IMR-90 (cell line): ENCODE results near the gene TTLL7. TPM values are rescaled to one million over a fixed set of nuclear protein-coding genes. Genes with fewer than 3 reads are reported as not detected.
A peak's percentile ranks its signal among the peaks of the same experiment; 100 is the strongest.

Experiments used
- ATAC-seq: fragments of 200-7000 bp; cut with Tn5 transposase; 2 replicates; pipeline ENCODE4 v1.9.1; 2020; ENCODE audit warnings: low read depth, mild to moderate bottlenecking, moderate library complexity
- BruUV-seq: library from RNA; stranded (reverse); fragments of 400-500 nt; replicated peaks from 2 replicates; lab custom pipeline; 2021; lab: Mats Ljungman, UMichigan
- CTCF ChIA-PET: fragments of 300-600 bp; formaldehyde crosslinking; extraction: SDS; loops from one replicate; lab custom pipeline; 2021; ENCODE audit warnings: antibody characterized with exemption; lab: Yijun Ruan, JAX
- POLR2A ChIA-PET: fragments of 300-600 bp; sonication (Branson Sonifier 250); formaldehyde crosslinking; loops from one replicate; lab custom pipeline; 2022; ENCODE audit warnings: antibody characterized with exemption; ENCODE audit not compliant: unreplicated experiment; lab: Charles Lee
- DNase-seq: peaks from one replicate; pipeline ENCODE4 v3.0.0; 2013
- H2AFZ ChIP-seq: replicated peaks from 2 replicates; pipeline ENCODE3; 2013; ENCODE audit warnings: low read length, mild to moderate bottlenecking; ENCODE audit not compliant: poor library complexity
- H2AK5ac ChIP-seq: 2 replicates; pipeline ENCODE4 v1.6.1; 2013; ENCODE audit warnings: low read depth, low read length, inconsistent platforms
- H2AK9ac ChIP-seq: replicated peaks from 2 replicates; pipeline ENCODE3; 2013; ENCODE audit warnings: mild to moderate bottlenecking, low read depth, low read length, moderate library complexity; ENCODE audit not compliant: poor library complexity
- H2BK120ac ChIP-seq: 2 replicates; pipeline ENCODE4 v1.6.1; 2013; ENCODE audit warnings: low read depth, low read length, inconsistent platforms
- H2BK15ac ChIP-seq: 3 replicates; pipeline ENCODE4 v1.6.1; 2013; ENCODE audit warnings: low read depth, low read length, inconsistent platforms
- H2BK20ac ChIP-seq: 2 replicates; pipeline ENCODE4 v1.6.1; 2013; ENCODE audit warnings: low read depth, mild to moderate bottlenecking, inconsistent platforms, low read length, moderate library complexity
- H2BK5ac ChIP-seq: 2 replicates; pipeline ENCODE4 v1.6.1; 2013; ENCODE audit warnings: mild to moderate bottlenecking, low read depth, low read length, inconsistent platforms; ENCODE audit not compliant: poor library complexity, severe bottlenecking
- H3K14ac ChIP-seq: replicated peaks from 2 replicates; pipeline ENCODE4 v1.6.1; 2013; ENCODE audit warnings: low read depth, low read length, inconsistent platforms
- H3K18ac ChIP-seq: 2 replicates; pipeline ENCODE4 v1.6.1; 2013; ENCODE audit warnings: low read depth, low read length, control low read depth
- H3K23ac ChIP-seq: 2 replicates; pipeline ENCODE4 v1.6.1; 2013; ENCODE audit warnings: low read depth, low read length, inconsistent platforms
- H3K27ac ChIP-seq: 2 replicates; pipeline ENCODE4 v1.5.1; 2013; ENCODE audit warnings: mild to moderate bottlenecking, control low read depth, low read length; ENCODE audit not compliant: insufficient read depth
- H3K27me3 ChIP-seq: 2 replicates; pipeline ENCODE4 v1.6.1; 2013; ENCODE audit warnings: low read length; ENCODE audit not compliant: control insufficient read depth, insufficient read depth
- H3K36me3 ChIP-seq: 2 replicates; pipeline ENCODE4 v1.6.1; 2013; ENCODE audit warnings: low read length, mixed read lengths; ENCODE audit not compliant: control insufficient read depth, insufficient read depth
- H3K4ac ChIP-seq: 2 replicates; pipeline ENCODE4 v1.6.1; 2013; ENCODE audit warnings: low read depth, low read length, inconsistent platforms
- H3K4me1 ChIP-seq: 2 replicates; pipeline ENCODE4 v1.6.1; 2013; ENCODE audit warnings: low read length, mixed read lengths; ENCODE audit not compliant: control insufficient read depth, insufficient read depth
- H3K4me2 ChIP-seq: 2 replicates; pipeline ENCODE4 v1.6.1; 2013; ENCODE audit warnings: low read depth, mild to moderate bottlenecking, control low read depth, low read length, moderate library complexity
- H3K4me3 ChIP-seq: 2 replicates; pipeline ENCODE4 v1.5.1; 2013; ENCODE audit warnings: low read depth, mild to moderate bottlenecking, control low read depth, low read length, moderate library complexity; ENCODE audit not compliant: insufficient read depth
- H3K56ac ChIP-seq: 2 replicates; pipeline ENCODE4 v1.6.1; 2013; ENCODE audit warnings: low read length, inconsistent platforms; ENCODE audit not compliant: insufficient read depth; ENCODE audit errors: extremely low read depth
- H3K79me1 ChIP-seq, 2 experiments: 2 replicates each; pipeline ENCODE4 v1.6.1; 2013; ENCODE audit warnings: low read length in 2 of 2, inconsistent platforms in 1 of 2, low read depth in 1 of 2
- H3K9ac ChIP-seq: 2 replicates; pipeline ENCODE4 v1.6.1; 2013; ENCODE audit warnings: low read depth, low read length, control low read depth
- H3K9me1 ChIP-seq: 2 replicates; pipeline ENCODE4 v1.6.1; 2013; ENCODE audit warnings: low read length, inconsistent platforms; ENCODE audit not compliant: insufficient read depth
- H3K9me3 ChIP-seq: 2 replicates; pipeline ENCODE4 v1.6.1; 2013; ENCODE audit warnings: low read length; ENCODE audit not compliant: control insufficient read depth, insufficient read depth
- H4K20me1 ChIP-seq: 2 replicates; pipeline ENCODE4 v1.6.1; 2013; ENCODE audit warnings: low read length, inconsistent platforms; ENCODE audit not compliant: insufficient read depth
- H4K5ac ChIP-seq: 2 replicates; pipeline ENCODE4 v1.6.1; 2013; ENCODE audit warnings: mild to moderate bottlenecking, low read depth, low read length, control low read depth
- H4K8ac ChIP-seq, 2 experiments: 2 replicates each; pipeline ENCODE4 v1.6.1; 2013; ENCODE audit warnings: low read depth in 2 of 2, low read length in 2 of 2, control low read depth in 1 of 2, inconsistent platforms in 1 of 2
- H4K91ac ChIP-seq: 2 replicates; pipeline ENCODE4 v1.6.1; 2013; ENCODE audit warnings: low read depth, low read length, inconsistent platforms; ENCODE audit not compliant: insufficient read depth
- CEBPB ChIP-seq: IDR thresholded peaks from 2 replicates; pipeline ENCODE4 v1.6.1; 2012; ENCODE audit warnings: low read depth, low read length, improper control_type of control experiment
- CHD1 ChIP-seq: IDR thresholded peaks from 2 replicates; pipeline ENCODE4 v1.6.1; 2012; ENCODE audit warnings: low read depth, low read length, improper control_type of control experiment
- CTCF ChIP-seq: conservative IDR thresholded peaks from 2 replicates; pipeline ENCODE4 v1.5.1; 2012; ENCODE audit warnings: mild to moderate bottlenecking, low read depth, low read length, improper control_type of control experiment
- USF2 ChIP-seq: fragments of 150-350 bp; IDR thresholded peaks from 2 replicates; pipeline ENCODE4 v1.6.1; 2017; ENCODE audit warnings: mild to moderate bottlenecking, antibody characterized with exemption, low read length, low read depth
- WGBS, 2 experiments: methylation state at CpG; one replicate each; pipeline versions ENCODE4 v1.1.5 to v1.1.7; 2013; ENCODE audit warnings: missing lambda C conversion rate in 2 of 2; ENCODE audit not compliant: insufficient read length in 1 of 2; ENCODE audit errors: extremely low coverage in 2 of 2; 5-methylcytosine and 5-hydroxymethylcytosine counted together
- dilution Hi-C: fragments of 300-500 bp; cut with HindIII; formaldehyde crosslinking; loops from one replicate; pipeline ENCODE4 v1.14.3; 2018; ENCODE audit warnings: low sequenced_read_pairs; ENCODE audit not compliant: unreplicated experiment
- in situ Hi-C: fragments of 300-500 bp; cut with MboI; formaldehyde crosslinking; loops from 3 replicates; pipeline ENCODE4 v1.14.3; 2019; ENCODE audit warnings: low sequenced_read_pairs, inconsistent platforms, mixed read lengths
- intact Hi-C: fragments of 100-400 bp; cut with micrococcal nuclease; formaldehyde crosslinking; loops from 2 replicates; pipeline ENCODE4 v1.10.0; 2022
- polyA plus RNA-seq, 3 experiments: library from polyadenylated mRNA; depleted of rRNA; stranded (reverse); fragments of >200 nt; gene quantifications; 2 replicates each; pipeline ENCODE4 v1.2.3, GENCODE V29; 2012; ENCODE audit warnings: low replicate concordance in 1 of 3
- total RNA-seq: library from RNA; depleted of rRNA; stranded (reverse); fragments of >200 nt; gene quantifications from 2 replicates; pipeline ENCODE4 v1.2.3, GENCODE V29; 2012

TTLL7 gene
- total and polyA plus RNA-seq, 2 of the 4 experiments (the other 2 are of a cell fraction) = 5.7 to 8.1 TPM

GRCh38 chr1:83834621-83835264 lies 164.2 kb downstream of the TTLL7 start:
- Histone ChIP-seq H3K4me2 (no peak overlapping the region), H3K4me1 (no peaks in the 10 kb centered on the region), H2BK120ac (no peak overlapping the region), H3K27ac (no peak overlapping the region), H2AK9ac (no peak overlapping the region), H3K9ac (no peak overlapping the region), H3K56ac (no peak overlapping the region), H3K36me3 (no peaks in the 10 kb centered on the region), H3K18ac (no peak overlapping the region), H2AFZ (no peak overlapping the region), H3K27me3 (0 out of 2 replicates have a peak, but pooled peaks cover 1% of the 10 kb centered on the region), H4K91ac (no peak overlapping the region), H4K5ac (no peak overlapping the region), H2AK5ac (no peak overlapping the region), H3K79me1 (no peaks in the 10 kb centered on the region), H3K14ac (no peak overlapping the region), H3K4me3 (no peak overlapping the region), H3K4ac (no peak overlapping the region), H2BK15ac (no peak overlapping the region), H3K9me3 (no peaks in the 10 kb centered on the region), H4K8ac (no peak overlapping the region), H4K20me1 (no peaks in the 10 kb centered on the region), H2BK5ac (no peak overlapping the region), H3K9me1 (no peaks in the 10 kb centered on the region), H2BK20ac (no peak overlapping the region), H3K23ac (no peak overlapping the region)
- intact Hi-C loops = no loop called here
- CTCF ChIA-PET = no interaction called here
- TF ChIP-seq CEBPB (peak; percentile 58; the same call in 1 of the 2 replicates), CTCF (no peak), CHD1 (no peak), USF2 (no peak)
- 100% methylated on average over 1 of the region's 4 CpGs; no CpG with 5 or more reads in 1 of the 2 experiments for whole genome bisulfite sequencing, 2 experiments
- in situ Hi-C loops = no loop called here
- no TSS peak for BruUV-seq
- dilution Hi-C loops = no loop called here
- ATAC-seq (no peak), DNase-seq (no peak)
- POLR2A ChIA-PET = no interaction called here
